Suprapubic skin (tissue), 4 donors: Measurements from ENCODE around the gene NUP153. TPM values are rescaled to one million over a fixed set of nuclear protein-coding genes. Genes with fewer than 3 reads are reported as not detected.

Experiments
- DNase-seq, 2 donors: peaks; one replicate each; pipeline ENCODE4 v3.0.0-alpha.2; 2019; ENCODE audit warnings: low spot score in 2 of 2
- H3K27ac ChIP-seq: fragments of 200-600 bp; sonication (generic); one replicate; pipeline ENCODE4 v1.5.1; 2019
- H3K27me3 ChIP-seq: fragments of 200-600 bp; sonication (generic); one replicate; pipeline ENCODE4 v1.5.1; 2019
- H3K36me3 ChIP-seq: fragments of 200-600 bp; sonication (generic); one replicate; pipeline ENCODE4 v1.5.1; 2019
- H3K4me1 ChIP-seq: fragments of 200-600 bp; sonication (generic); one replicate; pipeline ENCODE4 v1.5.1; 2019
- H3K4me3 ChIP-seq: fragments of 200-600 bp; sonication (generic); one replicate; pipeline ENCODE4 v1.5.1; 2019; ENCODE audit warnings: mild to moderate bottlenecking
- H3K9me3 ChIP-seq: fragments of 200-600 bp; sonication (generic); one replicate; pipeline ENCODE4 v1.5.1; 2019
- EP300 ChIP-seq: sonication (generic); formaldehyde crosslinking; IDR thresholded peaks from one replicate; pipeline ENCODE4 v1.6.1; 2017; ENCODE audit warnings: antibody characterized with exemption
- POLR2A ChIP-seq, 2 donors: fragments of 450-650 bp; IDR thresholded peaks; one replicate each; pipeline ENCODE4 v1.6.1; 2017; ENCODE audit warnings: antibody characterized with exemption in 2 of 2, mild to moderate bottlenecking in 2 of 2, moderate library complexity in 2 of 2
- POLR2AphosphoS5 ChIP-seq, 3 donors: sonication (generic); formaldehyde crosslinking; IDR thresholded peaks; one replicate each; pipeline ENCODE4 v1.6.1; 2017; ENCODE audit warnings: antibody characterized with exemption in 3 of 3
- WGBS: methylation state at CpG from one replicate; pipeline ENCODE4 v1.1.5; 2018; 5-methylcytosine and 5-hydroxymethylcytosine counted together
- total RNA-seq, 4 donors: library from RNA; depleted of rRNA; stranded (reverse); fragments of >200 nt; gene quantifications; one replicate each; pipeline ENCODE4 v1.1.0, GENCODE V29; 2016
- TF ChIP-seq, protein P1 (sequence below), 2 donors: fragments of 200-600 bp in 1 of 2; fragments of 450-650 bp in 1 of 2; sonication (generic) in 1 of 2; IDR thresholded peaks; one replicate each; pipeline ENCODE4 v1.5.1; 2016 to 2019; ENCODE audit warnings: antibody characterized with exemption in 2 of 2, mild to moderate bottlenecking in 1 of 2, moderate library complexity in 1 of 2

NUP153 gene
- total RNA-seq, 4 donors from 2014 or later: 38.6 to 46.0 (median 42.5) TPM

DNA sequence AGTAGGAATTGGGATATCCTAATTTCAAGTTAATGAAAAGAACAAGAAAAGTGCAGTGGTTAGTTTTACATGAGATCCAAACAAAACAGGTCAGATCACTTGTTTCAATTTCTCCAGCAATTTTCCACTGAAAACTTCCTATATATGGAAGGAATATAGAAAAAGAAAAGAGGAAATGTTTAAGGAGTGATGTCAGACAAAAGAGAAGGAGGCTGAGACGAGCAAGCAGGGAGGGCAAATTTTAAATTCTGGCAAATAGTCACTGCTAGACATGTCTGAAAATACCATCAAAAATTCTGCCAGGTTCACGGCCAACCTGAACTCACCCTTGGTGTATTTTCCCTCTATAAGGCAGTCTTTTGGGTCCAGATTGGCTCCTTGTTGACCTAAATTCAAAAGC lies 9.5 kb upstream of the NUP153 start:
- H3K4me1 ChIP-seq: no peaks in the 10 kb centered on the region
- H3K27me3 ChIP-seq: no peaks in the 10 kb centered on the region
- TF ChIP-seq EP300 (no peak), POLR2A (IDR thresholded peaks at IDR 0.05) (no peak), POLR2AphosphoS5 (IDR thresholded peaks at IDR 0.05) (no peak)
- TF ChIP-seq, protein P1, sequence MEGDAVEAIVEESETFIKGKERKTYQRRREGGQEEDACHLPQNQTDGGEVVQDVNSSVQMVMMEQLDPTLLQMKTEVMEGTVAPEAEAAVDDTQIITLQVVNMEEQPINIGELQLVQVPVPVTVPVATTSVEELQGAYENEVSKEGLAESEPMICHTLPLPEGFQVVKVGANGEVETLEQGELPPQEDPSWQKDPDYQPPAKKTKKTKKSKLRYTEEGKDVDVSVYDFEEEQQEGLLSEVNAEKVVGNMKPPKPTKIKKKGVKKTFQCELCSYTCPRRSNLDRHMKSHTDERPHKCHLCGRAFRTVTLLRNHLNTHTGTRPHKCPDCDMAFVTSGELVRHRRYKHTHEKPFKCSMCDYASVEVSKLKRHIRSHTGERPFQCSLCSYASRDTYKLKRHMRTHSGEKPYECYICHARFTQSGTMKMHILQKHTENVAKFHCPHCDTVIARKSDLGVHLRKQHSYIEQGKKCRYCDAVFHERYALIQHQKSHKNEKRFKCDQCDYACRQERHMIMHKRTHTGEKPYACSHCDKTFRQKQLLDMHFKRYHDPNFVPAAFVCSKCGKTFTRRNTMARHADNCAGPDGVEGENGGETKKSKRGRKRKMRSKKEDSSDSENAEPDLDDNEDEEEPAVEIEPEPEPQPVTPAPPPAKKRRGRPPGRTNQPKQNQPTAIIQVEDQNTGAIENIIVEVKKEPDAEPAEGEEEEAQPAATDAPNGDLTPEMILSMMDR (IDR thresholded peaks at IDR 0.05): no peak
- 66% methylated on average over 2 of the region's 2 CpGs for WGBS
- no peak overlapping the region for H3K27ac ChIP-seq
- DNase-seq: no peak
- no peak overlapping the region for H3K4me3 ChIP-seq
- no peaks in the 10 kb centered on the region for H3K36me3 ChIP-seq
- no peaks in the 10 kb centered on the region for H3K9me3 ChIP-seq

DNA sequence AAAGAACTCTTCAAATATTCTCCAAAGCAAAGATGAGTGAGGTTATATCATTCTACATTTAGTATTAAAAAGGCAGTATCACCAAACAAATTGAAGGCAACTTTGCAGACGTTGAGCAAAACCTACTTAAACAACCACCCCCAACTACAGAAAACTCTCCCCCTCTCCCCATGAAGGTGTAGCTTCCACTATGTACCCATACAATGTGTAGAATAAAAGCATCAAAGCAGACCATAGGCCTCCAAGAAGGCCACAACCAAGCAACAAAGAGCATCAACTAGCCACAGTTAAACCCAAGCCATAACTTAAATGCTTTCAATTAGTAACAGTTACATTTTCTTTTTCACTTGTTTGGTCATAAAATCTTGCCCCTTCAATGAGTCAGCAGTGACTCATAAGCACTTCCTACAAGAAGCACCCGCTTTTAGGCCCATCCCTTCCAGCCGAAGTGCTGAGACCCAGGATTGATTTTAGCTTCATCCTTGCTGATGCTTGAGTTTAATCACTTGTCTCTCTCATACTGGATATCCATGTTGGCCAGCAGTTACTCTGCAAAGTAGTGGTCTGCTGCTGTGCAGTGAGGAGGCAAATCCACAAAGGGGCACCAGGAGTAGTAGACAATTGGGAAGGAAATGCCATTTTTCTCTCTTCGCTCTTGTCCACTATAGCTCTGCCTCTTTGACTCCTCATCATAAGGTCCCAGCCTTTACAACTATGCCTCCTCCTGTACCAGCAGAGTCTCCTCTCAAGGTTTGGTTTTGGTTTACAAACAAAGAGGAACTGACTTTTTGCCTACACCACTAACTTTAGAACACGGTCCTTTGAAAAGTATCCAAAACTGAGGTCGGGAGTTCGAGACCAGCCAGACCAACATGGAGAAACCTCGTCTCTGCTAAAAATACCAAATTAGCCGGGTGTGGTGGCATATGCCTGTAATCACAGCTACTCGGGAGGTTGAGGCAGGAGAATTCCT lies 8.4 kb upstream of the NUP153 start:
- Histone ChIP-seq H3K36me3 (no peaks in the 10 kb centered on the region), H3K27me3 (no peaks in the 10 kb centered on the region), H3K27ac (no peak overlapping the region), H3K4me3 (no peak overlapping the region), H3K4me1 (no peaks in the 10 kb centered on the region), H3K9me3 (no peaks in the 10 kb centered on the region)
- WGBS: 61% methylated on average over 10 of the region's 10 CpGs
- TF ChIP-seq POLR2AphosphoS5 (IDR thresholded peaks at IDR 0.05): no peak
- TF ChIP-seq POLR2A (IDR thresholded peaks at IDR 0.05): no peak
- TF ChIP-seq EP300: no peak
- TF ChIP-seq, protein P1 (IDR thresholded peaks at IDR 0.05): no peak
- DNase-seq: no peak

DNA sequence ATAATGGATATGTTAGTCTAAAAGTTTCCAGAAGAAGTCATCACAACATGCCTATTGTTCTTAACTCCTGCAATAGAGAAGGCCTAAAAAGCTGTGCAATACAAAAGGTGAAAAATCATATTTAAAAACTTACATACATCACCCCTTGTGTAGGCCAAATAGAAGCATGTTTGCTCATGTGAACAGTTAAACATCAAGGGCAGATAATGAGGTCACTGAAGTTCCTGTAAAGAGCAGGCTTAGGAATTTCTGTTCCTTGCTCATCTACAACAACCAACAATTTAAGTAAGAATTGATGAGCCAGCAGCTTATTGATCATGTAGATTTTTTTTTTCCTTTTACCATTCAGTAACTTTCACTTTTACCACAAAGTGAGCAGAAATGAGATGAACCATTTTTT lies 7.5 kb upstream of the NUP153 start:
- no peaks in the 10 kb centered on the region for H3K36me3 ChIP-seq
- no peak for TF ChIP-seq POLR2AphosphoS5 (IDR thresholded peaks at IDR 0.05)
- no peak for TF ChIP-seq EP300
- H3K4me1 ChIP-seq: no peaks in the 10 kb centered on the region
- no peak for DNase-seq
- H3K27ac ChIP-seq: no peak overlapping the region
- no peaks in the 10 kb centered on the region for H3K9me3 ChIP-seq
- no peak overlapping the region for H3K4me3 ChIP-seq
- no peaks in the 10 kb centered on the region for H3K27me3 ChIP-seq

DNA sequence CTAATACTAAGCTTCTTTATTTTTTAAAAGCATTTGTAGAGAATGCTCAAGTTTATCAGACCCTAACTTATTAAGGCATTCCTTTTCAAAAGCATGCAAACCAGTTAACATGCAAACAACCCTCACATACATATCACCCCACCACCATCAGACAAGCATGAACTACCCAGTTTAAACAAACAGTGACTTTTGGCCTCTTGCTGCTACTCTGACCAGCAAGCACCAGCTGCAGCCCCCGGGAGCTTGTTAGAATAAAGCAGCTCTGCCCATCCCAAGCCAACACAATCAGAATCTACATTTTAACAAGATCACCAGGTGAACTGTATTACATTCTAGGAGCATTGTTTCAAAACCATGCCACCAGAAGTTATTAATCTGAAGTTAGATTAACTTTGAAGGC lies 5.9 kb upstream of the NUP153 start:
- Histone ChIP-seq H3K36me3 (no peaks in the 10 kb centered on the region), H3K27ac (no peak overlapping the region), H3K4me3 (no peak overlapping the region), H3K9me3 (no peaks in the 10 kb centered on the region), H3K4me1 (no peaks in the 10 kb centered on the region), H3K27me3 (no peaks in the 10 kb centered on the region)
- DNase-seq: no peak
- no peak for TF ChIP-seq POLR2A (IDR thresholded peaks at IDR 0.05)
- no peak for TF ChIP-seq POLR2AphosphoS5 (IDR thresholded peaks at IDR 0.05)
- no peak for TF ChIP-seq EP300
- TF ChIP-seq, protein P1 (IDR thresholded peaks at IDR 0.05): no peak
- WGBS: 65% methylated on average over 1 of the region's 1 CpG

DNA sequence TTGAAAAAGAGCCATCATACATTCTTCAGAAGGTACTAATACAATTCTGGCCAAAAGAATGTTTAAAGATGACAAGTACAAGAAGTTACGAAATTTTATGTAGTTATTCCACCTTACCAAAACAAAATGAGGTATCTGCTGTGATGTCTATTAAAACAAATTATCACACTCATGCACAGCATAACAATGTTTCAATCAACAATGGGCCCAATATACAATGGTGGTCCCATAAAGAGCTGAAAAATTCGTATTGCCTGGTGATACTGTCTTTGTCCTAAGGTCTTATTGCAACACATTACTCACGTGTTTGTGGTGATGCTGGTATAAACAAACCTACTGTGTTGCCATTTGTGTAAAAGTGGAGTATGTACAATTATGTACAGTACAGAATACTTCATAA lies 3.6 kb upstream of the NUP153 start:
- H3K27ac ChIP-seq: no peak overlapping the region
- no peak overlapping the region for H3K4me3 ChIP-seq
- H3K27me3 ChIP-seq: no peaks in the 10 kb centered on the region
- no peak for DNase-seq
- H3K36me3 ChIP-seq: no peaks in the 10 kb centered on the region
- H3K4me1 ChIP-seq: peaks cover 4% of the 10 kb centered on the region
- no peak for TF ChIP-seq EP300
- TF ChIP-seq, protein P1 (IDR thresholded peaks at IDR 0.05): no peak
- TF ChIP-seq POLR2AphosphoS5 (IDR thresholded peaks at IDR 0.05): no peak
- TF ChIP-seq POLR2A (IDR thresholded peaks at IDR 0.05): no peak
- no peaks in the 10 kb centered on the region for H3K9me3 ChIP-seq
- WGBS: 77% methylated on average over 3 of the region's 3 CpGs
